ENCODE measurements around the gene CNRIP1. TPM values are rescaled to one million over a fixed set of nuclear protein-coding genes. Genes with fewer than 3 reads are reported as not detected.

Gene CNRIP1
- total RNA-seq, 1 experiment from 2014 or later, result not detected

DNA sequence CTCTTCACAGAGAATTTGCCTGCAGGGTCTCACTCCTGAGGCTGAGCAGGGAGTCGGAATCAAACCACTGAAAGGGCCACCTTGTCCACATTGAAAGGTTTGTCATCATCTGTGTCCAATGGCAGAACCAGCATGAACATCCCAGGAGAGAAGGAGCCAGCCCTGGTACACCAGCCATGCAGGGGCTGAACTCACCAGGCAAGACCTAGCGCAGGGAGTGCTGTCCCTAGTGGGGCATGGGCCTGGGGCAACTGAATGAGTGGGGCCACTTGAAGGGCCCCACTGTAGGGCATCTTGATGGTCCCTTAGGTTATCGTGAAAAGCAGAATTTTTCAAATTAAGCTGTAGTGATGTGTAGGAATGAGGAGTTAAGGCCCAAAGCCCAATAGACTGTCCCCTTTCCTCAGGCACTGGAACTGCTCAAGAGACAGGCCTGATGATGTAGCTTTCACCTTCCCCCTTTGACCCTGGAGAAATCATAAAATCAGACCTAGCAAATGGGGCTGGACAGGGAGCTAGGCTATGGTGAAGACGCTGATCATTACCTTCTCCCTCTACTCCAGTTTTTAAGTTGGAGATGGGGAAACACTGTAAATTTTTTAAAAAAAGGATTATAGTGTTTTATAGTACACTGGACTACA is 37.0 kb upstream of the CNRIP1 start:
- Histone ChIP-seq H3K27ac (ENCODE audit: low read depth, low read length) (no peak overlapping the region), H3K9ac (ENCODE audit: low read length) (no peak overlapping the region), H3K4me1 (ENCODE audit: control insufficient read depth in 1 of 2, insufficient read depth in 2 of 2, low read length in 2 of 2) (peaks cover 0 to 4% of the 10 kb centered on the region in 2 experiments; a peak in 2 of 4 replicates), H3K9me3 (ENCODE audit: control insufficient read depth in 1 of 2, insufficient read depth in 1 of 2, low read depth in 1 of 2, low read length in 2 of 2) (no peaks in the 10 kb centered on the region), H3K4me3 (replicated peaks in 1 of 2; ENCODE audit: low read depth in 1 of 2, low read length in 2 of 2) (no peak overlapping the region), H3K79me2 (ENCODE audit: insufficient read depth, low read length) (no peaks in the 10 kb centered on the region), H3K27me3 (ENCODE audit: insufficient read depth, low read length) (no peaks in the 10 kb centered on the region), H3K36me3 (ENCODE audit: control insufficient read depth in 1 of 2, insufficient read depth in 2 of 2, low read length in 2 of 2) (no peaks in the 10 kb centered on the region), H3K9me2 (ENCODE audit: insufficient read depth) (no peaks in the 10 kb centered on the region), H3K4me2 (ENCODE audit: low read length) (no peak overlapping the region), H2AFZ (ENCODE audit: low read depth, low read length, poor library complexity, severe bottlenecking) (no peak overlapping the region), H4K20me1 (ENCODE audit: insufficient read depth) (no peaks in the 10 kb centered on the region)
- ATAC-seq, result no peak
- intact Hi-C loops (cut with micrococcal nuclease), result loop anchor here (5.0 kb wide), 1 partner anchor 234 kb away; no protein-coding TSS in a partner anchor
- DNase-seq (ENCODE audit: low read depth, low spot score), result no peak
- RAD21 ChIA-PET (ENCODE audit: low non-redundant PET in 1 of 2, low total read pairs in 2 of 2, uncharacterized antibody in 2 of 2, unreplicated experiment in 2 of 2), result no interaction called here
- CTCF ChIA-PET, result interaction anchor here (0.5 kb wide), 1 partner anchor 103 kb away, joined by 3 read pairs; no protein-coding TSS in a partner anchor
- no TSS peak for BruUV-seq (replicated peaks)
- POLR2A ChIA-PET, result no interaction called here
- TF ChIP-seq POLR2AphosphoS5 (IDR thresholded peaks at IDR 0.05; ENCODE audit: low read depth, low read length), result no peak
- TF ChIP-seq ELF1 (IDR thresholded peaks at IDR 0.05; ENCODE audit: borderline replicate concordance, low read depth), result no peak
- no peak for TF ChIP-seq CEBPB (IDR thresholded peaks at IDR 0.05; ENCODE audit: low read depth)

DNA sequence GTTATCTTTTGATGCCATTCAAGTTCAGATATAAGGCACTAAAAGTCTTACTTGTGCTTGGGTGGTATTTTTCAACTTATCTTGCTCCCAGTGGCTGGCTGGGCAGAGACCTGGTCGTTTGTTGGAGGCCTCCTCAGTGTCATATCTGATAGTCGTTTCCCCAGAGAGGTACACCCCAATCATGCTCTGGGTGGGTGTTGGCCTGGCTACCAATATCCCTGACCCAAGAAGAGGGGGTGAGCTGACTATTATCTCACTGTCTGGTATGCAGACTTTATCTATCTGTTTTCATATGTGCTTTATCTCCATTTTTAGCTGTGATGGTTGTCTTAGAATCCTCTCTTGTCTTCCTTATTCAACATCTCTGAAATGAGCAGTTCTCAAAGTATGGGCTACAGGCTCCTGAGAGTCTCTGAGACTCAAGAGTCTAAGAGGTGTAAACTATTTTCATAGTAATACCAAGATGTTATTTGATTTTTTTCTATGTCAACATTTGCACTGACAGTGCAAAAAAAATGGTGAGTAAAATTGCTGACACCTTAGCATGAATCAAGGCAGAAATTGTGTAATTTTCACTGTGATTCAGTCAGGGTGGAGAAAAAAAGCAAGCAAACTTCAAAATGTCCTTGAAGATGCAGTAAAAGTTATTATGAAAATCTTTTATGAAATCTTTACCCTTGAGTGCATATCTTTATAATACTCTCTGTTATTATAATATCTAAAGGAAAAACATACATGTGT is 33.1 kb upstream of the CNRIP1 start:
- H3K9me2 ChIP-seq (ENCODE audit: insufficient read depth), result no peaks in the 10 kb centered on the region
- intact Hi-C loops (cut with micrococcal nuclease), result no loop called here
- no peaks in the 10 kb centered on the region for H3K36me3 ChIP-seq (ENCODE audit: control insufficient read depth in 1 of 2, insufficient read depth in 2 of 2, low read length in 2 of 2)
- no peaks in the 10 kb centered on the region for H4K20me1 ChIP-seq (ENCODE audit: insufficient read depth)
- H3K27me3 ChIP-seq (ENCODE audit: insufficient read depth, low read length), result no peaks in the 10 kb centered on the region
- BruUV-seq (replicated peaks), result no TSS peak
- H3K4me3 ChIP-seq (replicated peaks in 1 of 2; ENCODE audit: low read depth in 1 of 2, low read length in 2 of 2), result no peak overlapping the region
- POLR2A ChIA-PET, result no interaction called here
- no peak overlapping the region for H2AFZ ChIP-seq (ENCODE audit: low read depth, low read length, poor library complexity, severe bottlenecking)
- H3K27ac ChIP-seq (ENCODE audit: low read depth, low read length), result no peak overlapping the region
- CTCF ChIA-PET, result no interaction called here
- H3K4me1 ChIP-seq (ENCODE audit: control insufficient read depth in 1 of 2, insufficient read depth in 2 of 2, low read length in 2 of 2), result no peaks in the 10 kb centered on the region
- ATAC-seq (no peak), DNase-seq (ENCODE audit: low read depth, low spot score) (no peak)
- no peak overlapping the region for H3K9ac ChIP-seq (ENCODE audit: low read length)
- H3K79me2 ChIP-seq (ENCODE audit: insufficient read depth, low read length), result no peaks in the 10 kb centered on the region
- RAD21 ChIA-PET (ENCODE audit: low non-redundant PET in 1 of 2, low total read pairs in 2 of 2, uncharacterized antibody in 2 of 2, unreplicated experiment in 2 of 2), result interaction anchor here in 1 of 2 experiments (0.7 kb wide), 1 partner anchor 30 kb away, joined by 4 read pairs; no protein-coding TSS in a partner anchor
- no peaks in the 10 kb centered on the region for H3K9me3 ChIP-seq (ENCODE audit: control insufficient read depth in 1 of 2, insufficient read depth in 1 of 2, low read depth in 1 of 2, low read length in 2 of 2)
- no peak overlapping the region for H3K4me2 ChIP-seq (ENCODE audit: low read length)
- TF ChIP-seq, protein P1, sequence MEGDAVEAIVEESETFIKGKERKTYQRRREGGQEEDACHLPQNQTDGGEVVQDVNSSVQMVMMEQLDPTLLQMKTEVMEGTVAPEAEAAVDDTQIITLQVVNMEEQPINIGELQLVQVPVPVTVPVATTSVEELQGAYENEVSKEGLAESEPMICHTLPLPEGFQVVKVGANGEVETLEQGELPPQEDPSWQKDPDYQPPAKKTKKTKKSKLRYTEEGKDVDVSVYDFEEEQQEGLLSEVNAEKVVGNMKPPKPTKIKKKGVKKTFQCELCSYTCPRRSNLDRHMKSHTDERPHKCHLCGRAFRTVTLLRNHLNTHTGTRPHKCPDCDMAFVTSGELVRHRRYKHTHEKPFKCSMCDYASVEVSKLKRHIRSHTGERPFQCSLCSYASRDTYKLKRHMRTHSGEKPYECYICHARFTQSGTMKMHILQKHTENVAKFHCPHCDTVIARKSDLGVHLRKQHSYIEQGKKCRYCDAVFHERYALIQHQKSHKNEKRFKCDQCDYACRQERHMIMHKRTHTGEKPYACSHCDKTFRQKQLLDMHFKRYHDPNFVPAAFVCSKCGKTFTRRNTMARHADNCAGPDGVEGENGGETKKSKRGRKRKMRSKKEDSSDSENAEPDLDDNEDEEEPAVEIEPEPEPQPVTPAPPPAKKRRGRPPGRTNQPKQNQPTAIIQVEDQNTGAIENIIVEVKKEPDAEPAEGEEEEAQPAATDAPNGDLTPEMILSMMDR (IDR thresholded peaks at IDR 0.05 in 2 of 3, conservative IDR thresholded peaks at IDR 0.05 in 1 of 3; ENCODE audit: borderline replicate concordance in 1 of 3, insufficient read depth in 1 of 3, low read depth in 2 of 3, low read length in 2 of 3), result no peak
- TF ChIP-seq ZNF274 (IDR thresholded peaks at IDR 0.05; ENCODE audit: low read depth, low read length) (no peak), EZH2phosphoT487 (IDR thresholded peaks at IDR 0.05; ENCODE audit: borderline replicate concordance) (no peak), JUND (IDR thresholded peaks at IDR 0.05) (no peak), ZFX (IDR thresholded peaks at IDR 0.05) (no peak), EZH2 (IDR thresholded peaks at IDR 0.05) (no peak), CEBPB (IDR thresholded peaks at IDR 0.05; ENCODE audit: low read depth) (no peak), SRF (IDR thresholded peaks at IDR 0.05; ENCODE audit: low read depth) (no peak)
